GM12891 (cell line): ENCODE measurements around the gene PARP2.

Experiments used
- PAX5 ChIP-seq: IDR thresholded peaks from 2 replicates; pipeline ENCODE4 v1.6.1; 2011; ENCODE audit warnings: low read length, moderate library complexity, mild to moderate bottlenecking; ENCODE audit not compliant: insufficient read depth, severe bottlenecking
- POLR2A ChIP-seq: IDR thresholded peaks from 2 replicates; pipeline ENCODE4 v1.6.1; 2011; ENCODE audit warnings: low read depth, low read length, control low read depth
- POLR2AphosphoS5 ChIP-seq: IDR thresholded peaks from 2 replicates; pipeline ENCODE4 v1.6.1; 2011; ENCODE audit warnings: low read depth, low read length, control low read depth
- POU2F2 ChIP-seq: IDR thresholded peaks from 2 replicates; pipeline ENCODE4 v1.6.1; 2011; ENCODE audit warnings: low read depth, mild to moderate bottlenecking, control low read depth, low read length, moderate library complexity
- SPI1 ChIP-seq: IDR thresholded peaks from 2 replicates; pipeline ENCODE4 v1.6.1; 2011; ENCODE audit warnings: low read depth, low read length, control low read depth
- TAF1 ChIP-seq: IDR thresholded peaks from 2 replicates; pipeline ENCODE4 v1.6.1; 2011; ENCODE audit warnings: low read depth, low read length, control low read depth

- TF ChIP-seq POLR2AphosphoS5 (no peak), TAF1 (no peak), POLR2A (no peak), PAX5 (no peak), POU2F2 (no peak), SPI1 (no peak)
These were observed 57.1 kb downstream of the PARP2 start for GRCh38 chr14:20400589-20400964.
